Eye (tissue), 1 donor: ENCODE results near the gene UNC5B.

Experiments
- DNase-seq: peaks from one replicate; pipeline ENCODE4 v3.0.0-alpha.2; 2015

UNC5B gene

GRCh38 chr10:71223347-71224058, 11.1 kb downstream of the UNC5B start:
- DNase-seq = no peak

DNA sequence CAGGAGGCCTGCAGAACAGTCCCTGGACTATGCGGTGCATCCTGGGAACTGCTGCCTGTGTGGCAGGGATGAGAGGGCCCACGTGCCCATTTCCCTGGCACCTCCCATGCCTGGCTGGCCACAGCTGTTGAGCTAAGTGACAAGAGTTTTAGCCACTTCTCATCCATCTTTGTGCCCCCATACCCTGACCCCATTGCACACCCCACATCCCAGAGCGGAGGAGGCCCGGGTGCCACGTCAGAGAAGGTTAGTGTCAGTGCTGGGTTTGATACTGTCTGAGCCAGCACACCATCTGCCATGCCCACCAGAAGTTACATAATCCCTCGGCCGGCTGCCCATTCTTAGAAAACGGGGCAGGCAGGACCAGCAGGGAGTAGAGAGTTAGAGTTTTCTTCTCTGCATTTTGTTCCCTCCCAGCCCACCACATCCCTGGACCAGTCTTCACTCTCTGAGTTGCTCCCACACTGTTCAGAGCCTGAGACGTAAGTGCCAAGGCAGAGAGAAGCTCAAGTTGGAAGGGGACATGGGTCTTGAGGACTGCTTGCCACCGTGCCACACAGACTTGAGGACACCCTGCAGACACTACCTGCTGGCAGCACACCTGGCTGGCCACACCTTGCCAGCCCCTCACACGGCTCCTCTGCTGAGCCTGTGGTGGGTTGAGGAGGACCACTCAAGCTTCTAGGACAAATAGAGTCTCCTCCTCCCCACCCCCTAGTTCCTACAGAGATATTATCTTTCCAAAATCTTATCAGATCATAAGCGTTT, 13.1 kb downstream of the UNC5B start:
- DNase-seq = no peak

GRCh38 chr10:71228875-71229675, 16.7 kb downstream of the UNC5B start:
- no peak for DNase-seq

GRCh38 chr10:71229726-71230655, 17.6 kb downstream of the UNC5B start:
- DNase-seq = no peak

DNA sequence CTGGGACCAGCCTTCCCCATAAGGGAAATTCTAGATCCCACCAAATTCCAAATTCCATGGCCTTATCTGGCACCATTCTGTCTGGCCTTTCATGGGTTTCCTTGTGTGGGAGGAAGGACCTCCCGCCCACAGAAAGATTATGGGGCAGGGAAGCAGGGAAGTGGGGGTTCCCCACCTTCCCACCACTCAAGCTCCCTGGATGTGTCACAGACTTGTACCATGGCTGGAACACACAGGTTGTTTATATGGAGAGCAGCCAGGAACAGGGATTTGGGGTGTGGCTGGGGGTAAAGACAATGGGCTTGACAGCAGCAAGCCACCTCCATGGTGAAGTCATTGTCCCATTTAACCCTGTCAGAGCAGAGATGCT, 18.3 kb downstream of the UNC5B start:
- no peak for DNase-seq

- DNase-seq = no peak
Measured at GRCh38 chr10:71231206-71231605, 18.8 kb downstream of the UNC5B start.

DNA sequence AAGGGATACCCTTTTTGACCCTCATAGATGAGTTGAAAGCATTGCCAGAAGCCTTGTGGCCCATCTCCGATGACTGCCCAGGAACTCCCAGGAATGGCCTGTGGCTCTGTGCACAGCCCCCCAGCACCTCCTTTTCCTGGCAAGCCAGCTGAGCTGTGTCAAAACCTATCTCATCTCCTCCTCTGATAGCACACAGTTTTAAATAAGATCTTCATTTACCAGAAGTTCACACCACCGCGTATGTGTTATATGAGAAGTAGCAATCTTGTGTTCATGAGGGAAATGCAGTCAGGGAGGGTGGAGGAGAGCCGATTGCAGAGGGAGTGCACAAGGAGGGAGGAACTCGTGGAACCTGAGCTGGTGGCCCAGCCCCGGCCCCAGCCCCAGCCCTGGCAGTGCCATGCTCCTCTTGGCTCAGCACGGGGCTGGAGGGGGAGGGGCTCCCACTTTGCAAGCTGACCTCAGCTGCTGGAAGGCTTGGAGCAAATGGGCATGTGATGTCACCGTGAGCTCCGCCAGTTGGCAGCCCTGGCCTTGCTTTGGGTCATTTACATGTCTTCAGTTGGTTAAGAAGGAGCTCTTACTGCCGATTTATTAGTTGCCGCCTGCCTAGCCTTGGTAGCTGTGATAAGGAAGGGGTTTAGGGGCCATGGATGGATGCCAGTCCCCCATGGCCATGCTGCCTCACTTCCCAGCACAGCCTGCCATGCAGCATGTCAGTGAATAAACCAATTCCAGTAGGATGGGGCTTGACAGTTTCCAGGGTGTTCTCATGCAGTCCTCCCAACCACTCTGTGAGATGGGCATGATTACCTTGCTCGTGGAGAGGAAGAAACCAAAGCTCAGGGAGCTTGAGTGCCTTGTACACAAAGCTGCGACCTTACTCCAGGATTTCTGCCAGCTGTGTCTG, 20.0 kb downstream of the UNC5B start:
- peak; percentile 72 for DNase-seq

GRCh38 chr10:71233482-71233892, 21.1 kb downstream of the UNC5B start:
- peak; percentile 43 for DNase-seq

GRCh38 chr10:71234004-71234894, 21.9 kb downstream of the UNC5B start:
- DNase-seq = peak; percentile 39

DNA sequence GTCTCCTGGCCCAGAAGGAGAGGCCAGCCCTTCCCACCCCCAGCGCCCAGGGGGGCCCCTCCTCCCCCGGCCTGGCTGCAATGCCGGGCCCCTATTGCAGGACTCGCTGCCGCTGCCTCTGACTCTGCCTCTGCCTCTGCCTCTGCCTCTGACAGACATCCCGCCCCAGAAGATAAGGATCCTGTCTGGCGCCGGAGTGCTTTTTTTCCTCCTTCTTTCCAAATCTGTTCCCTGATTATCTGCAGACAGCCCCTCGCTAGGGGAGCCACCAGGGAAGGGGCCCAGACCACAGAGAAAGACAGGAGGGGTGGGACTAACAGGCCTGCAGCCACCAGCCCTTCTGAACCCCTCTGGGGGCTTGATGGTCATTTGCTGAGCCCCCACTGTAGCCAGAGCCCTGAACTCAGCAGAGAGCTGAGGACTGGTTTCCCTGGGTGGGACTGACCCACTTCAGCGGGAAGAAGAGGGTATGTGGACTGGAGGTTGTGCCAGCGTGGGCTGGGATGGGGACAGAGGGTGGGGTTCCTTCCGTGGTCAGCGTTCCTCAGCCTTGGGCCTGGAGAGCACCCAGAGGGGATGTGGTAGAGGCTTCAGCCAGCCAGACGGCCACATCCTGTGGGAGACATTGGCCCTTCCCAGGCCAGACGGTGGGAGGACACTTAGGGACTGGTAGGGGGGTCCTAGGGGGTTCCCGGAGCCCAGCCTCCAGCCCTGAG, 22.8 kb downstream of the UNC5B start:
- peak; percentile 67 for DNase-seq

- DNase-seq = no peak
Measured at GRCh38 chr10:71235808-71236207, 23.4 kb downstream of the UNC5B start.

GRCh38 chr10:71236286-71236685, 23.9 kb downstream of the UNC5B start:
- no peak for DNase-seq

DNA sequence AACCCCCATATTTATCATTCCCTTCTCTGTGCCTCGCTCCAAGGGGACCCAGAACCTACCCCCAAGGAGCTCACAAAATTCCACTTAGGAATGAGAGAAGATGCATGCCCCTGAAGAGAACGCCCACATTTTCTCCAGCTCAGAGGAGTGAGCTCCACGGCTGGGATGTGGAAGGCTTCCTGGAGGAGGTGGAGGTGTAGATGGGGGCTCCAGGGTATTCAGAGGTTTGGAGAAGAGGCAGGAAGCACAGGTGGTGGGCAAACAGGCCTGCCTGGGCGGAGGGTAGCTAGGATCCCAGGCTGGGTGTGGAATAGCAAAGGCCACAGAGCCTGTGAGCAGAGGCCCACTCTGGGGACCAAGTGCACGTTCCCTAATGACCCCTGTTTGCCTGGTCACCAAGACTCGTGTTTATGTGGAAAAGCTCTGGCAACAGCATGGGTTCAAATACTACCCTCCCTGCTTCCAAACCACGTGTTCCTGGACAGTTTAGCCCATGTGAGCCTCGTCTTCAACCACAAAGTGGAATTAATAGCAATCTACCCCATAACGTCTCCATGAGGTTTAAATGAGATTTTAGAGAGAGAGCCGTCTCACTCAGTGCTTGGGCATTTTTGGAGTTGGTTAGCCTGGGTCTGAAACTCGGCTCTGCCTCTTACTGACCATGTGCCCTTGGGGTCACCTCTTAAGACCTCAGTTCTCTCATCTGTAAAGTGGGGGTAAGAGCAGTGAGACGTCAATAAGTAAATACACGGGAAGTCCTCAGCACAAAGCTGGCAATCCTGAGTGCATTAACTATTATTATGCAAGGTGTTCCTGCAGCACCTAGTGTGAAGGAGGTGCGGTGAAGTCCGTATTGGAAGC, 24.7 kb downstream of the UNC5B start:
- DNase-seq = no peak

GRCh38 chr10:71237843-71238623, 25.7 kb downstream of the UNC5B start:
- DNase-seq = no peak

- DNase-seq = no peak
Measured at GRCh38 chr10:71238626-71239025, 26.3 kb downstream of the UNC5B start.

GRCh38 chr10:71239131-71239915, 27.0 kb downstream of the UNC5B start:
- no peak for DNase-seq
